HepG2 (cell line): Measurements from ENCODE around the gene EMID1. TPM values are rescaled to one million over a fixed set of nuclear protein-coding genes. Genes with fewer than 3 reads are reported as not detected.

ENCODE experiments used
- CEBPB ChIP-seq: IDR thresholded peaks from 2 replicates; pipeline ENCODE4 v1.6.1; 2011; ENCODE audit warnings: low read depth, low read length, improper control_type of control experiment, borderline replicate concordance
- CEBPZ ChIP-seq: IDR thresholded peaks from 2 replicates; pipeline ENCODE4 v1.6.1; 2012; ENCODE audit warnings: low read length, improper control_type of control experiment
- CTCF ChIP-seq: sonication (generic); formaldehyde crosslinking; IDR thresholded peaks from 2 replicates; pipeline ENCODE4 v1.5.0; 2020; ENCODE audit warnings: mild to moderate bottlenecking, missing genetic modification reagents, moderate library complexity
- ELF1 ChIP-seq: sonication (generic); formaldehyde crosslinking; IDR thresholded peaks from 2 replicates; pipeline ENCODE4 v1.4.0; 2020; ENCODE audit warnings: missing genetic modification reagents
- EP300 ChIP-seq, 3 experiments: sonication (generic) in 1 of 3; formaldehyde crosslinking in 1 of 3; IDR thresholded peaks; 2 replicates each; pipeline versions ENCODE4 v1.5.1 to v1.6.1; 2011 to 2020; ENCODE audit warnings: low read depth in 2 of 3, low read length in 2 of 3, borderline replicate concordance in 1 of 3, improper control_type of control experiment in 1 of 3, mild to moderate bottlenecking in 1 of 3, missing genetic modification reagents in 1 of 3, moderate library complexity in 1 of 3
- GABPB1 ChIP-seq: IDR thresholded peaks from 2 replicates; pipeline ENCODE4 v1.6.1; 2016; ENCODE audit warnings: mild to moderate bottlenecking, missing genetic modification reagents, moderate library complexity, missing compliant biosample characterization
- GATAD2A ChIP-seq: IDR thresholded peaks from 2 replicates; pipeline ENCODE4 v1.6.1; 2016
- HBP1 ChIP-seq: IDR thresholded peaks from 2 replicates; pipeline ENCODE4 v1.6.1; 2016; ENCODE audit warnings: low read depth, control low read depth
- IRF9 ChIP-seq: sonication (generic); formaldehyde crosslinking; IDR thresholded peaks from 2 replicates; pipeline ENCODE4 v1.8.0; 2022; ENCODE audit warnings: missing genetic modification reagents, mild to moderate bottlenecking, borderline replicate concordance
- KDM5B ChIP-seq: sonication (generic); formaldehyde crosslinking; IDR thresholded peaks from 2 replicates; pipeline ENCODE4 v1.4.0; 2020; ENCODE audit warnings: missing genetic modification reagents, mild to moderate bottlenecking, borderline replicate concordance
- MED13 ChIP-seq: sonication (generic); formaldehyde crosslinking; IDR thresholded peaks from 2 replicates; pipeline ENCODE4 v1.5.0; 2020; ENCODE audit warnings: missing genetic modification reagents
- PATZ1 ChIP-seq: sonication (generic); formaldehyde crosslinking; IDR thresholded peaks from 2 replicates; pipeline ENCODE4 v1.4.0; 2020; ENCODE audit warnings: missing genetic modification reagents
- RELA ChIP-seq: sonication (generic); formaldehyde crosslinking; IDR thresholded peaks from 2 replicates; pipeline ENCODE4 v1.4.0; 2020; ENCODE audit warnings: missing genetic modification reagents
- TRIM24 ChIP-seq: sonication (generic); formaldehyde crosslinking; IDR thresholded peaks from 2 replicates; pipeline ENCODE4 v1.8.0; 2022; ENCODE audit warnings: mild to moderate bottlenecking, missing genetic modification reagents
- ZBTB21 ChIP-seq: sonication (generic); formaldehyde crosslinking; IDR thresholded peaks from 2 replicates; pipeline ENCODE4 v1.4.0; 2020; ENCODE audit warnings: missing genetic modification reagents
- ZNF577 ChIP-seq: sonication (generic); formaldehyde crosslinking; IDR thresholded peaks from 2 replicates; pipeline ENCODE4 v1.4.0; 2020; ENCODE audit warnings: mild to moderate bottlenecking, low read depth, missing genetic modification reagents, borderline replicate concordance
- ZNF720 ChIP-seq: sonication (generic); formaldehyde crosslinking; IDR thresholded peaks from 2 replicates; pipeline ENCODE4 v1.4.0; 2020; ENCODE audit warnings: missing genetic modification reagents
- ZNF740 ChIP-seq: sonication (generic); formaldehyde crosslinking; IDR thresholded peaks from 2 replicates; pipeline ENCODE4 v1.4.0; 2020; ENCODE audit warnings: missing genetic modification reagents
- polyA plus RNA-seq, 8 experiments: library from polyadenylated mRNA; depleted of rRNA in 3 of 8; stranded (reverse) in 7 of 8; unstranded in 1 of 8; fragments of >200 nt; fragmentation: Illumina TruSeq in 4 of 8; extraction: Trizol in 4 of 8; gene quantifications; 2 replicates each; pipeline versions ENCODE4 v1.2.1 to v1.2.3, GENCODE V29; 2011 to 2016; ENCODE audit warnings: low read depth in 4 of 8, missing spikeins in 1 of 8, mixed read lengths in 1 of 8; ENCODE audit not compliant: insufficient read depth in 1 of 8
- total RNA-seq, 5 experiments: library from RNA; depleted of rRNA; stranded (reverse); fragments of >200 nt; fragmentation: Illumina TruSeq; extraction: Trizol; gene quantifications; 2 replicates each; pipeline ENCODE4 v1.2.3, GENCODE V29; 2016; ENCODE audit warnings: low read depth in 1 of 5

The EMID1 gene
- total and polyA plus RNA-seq, 2 of the 13 experiments (the other 11 are each of a cell fraction or from before 2014, with no cell fraction given) = 0.45 to 0.82 TPM

- TF ChIP-seq TRIM24 (CRISPR knock-in tag) (peak; percentile 80; the same call in 1 of the 2 replicates), PATZ1 (CRISPR knock-in tag) (peak; percentile 74), GATAD2A (CRISPR knock-in tag) (peak; percentile 70), CEBPZ (no peak), KDM5B (peak; percentile 24; the same call in 1 of the 2 replicates), RELA (CRISPR knock-in tag) (peak; percentile 100), ELF1 (CRISPR knock-in tag) (peak; percentile 48; the same call in 1 of the 2 replicates), ZNF740 (CRISPR knock-in tag) (peak; percentile 68; the same call in 1 of the 2 replicates), HBP1 (no peak), MED13 (peak; percentile 22; the same call in 1 of the 2 replicates), IRF9 (CRISPR knock-in tag) (no peak), GABPB1 (peak; percentile 43; the same call in 1 of the 2 replicates), ZBTB21 (CRISPR knock-in tag) (no peak), CTCF (CRISPR knock-in tag) (peak; percentile 5; the same call in 1 of the 2 replicates), EP300 (IDR thresholded peaks at IDR 0.05; ENCODE audit: low read depth in 2 of 2, low read length in 2 of 2) (0 out of 4 replicates have a peak, but pooled peaks of 1 of the 2 experiments have one; percentile 6), EP300 (CRISPR knock-in tag; IDR thresholded peaks at IDR 0.05; ENCODE audit: borderline replicate concordance) (no peak), ZNF720 (CRISPR knock-in tag) (no peak), CEBPB (peak; percentile 98), ZNF577 (no peak)
These were observed 11.4 kb downstream of the EMID1 start (continued) for GRCh38 chr22:29216873-29217666.
